HepG2 (cell line): Measurements from ENCODE around the gene KXD1. TPM values are rescaled to one million over a fixed set of nuclear protein-coding genes. Genes with fewer than 3 reads are reported as not detected.

Experiments
- BCL6 ChIP-seq: IDR thresholded peaks from 2 replicates; pipeline ENCODE4 v1.6.1; 2016; ENCODE audit warnings: missing genetic modification reagents, missing compliant biosample characterization
- CAMTA2 ChIP-seq: sonication (generic); formaldehyde crosslinking; IDR thresholded peaks from 2 replicates; pipeline ENCODE4 v1.4.0; 2020; ENCODE audit warnings: mild to moderate bottlenecking, missing genetic modification reagents, borderline replicate concordance
- ELF3 ChIP-seq: IDR thresholded peaks from 2 replicates; pipeline ENCODE4 v1.6.1; 2016; ENCODE audit warnings: missing genetic modification reagents, missing compliant biosample characterization
- FOXK1 ChIP-seq: sonication (generic); formaldehyde crosslinking; IDR thresholded peaks from 2 replicates; pipeline ENCODE4 v1.4.0; 2020; ENCODE audit warnings: low read depth, missing genetic modification reagents, borderline replicate concordance
- HMG20A ChIP-seq: IDR thresholded peaks from 2 replicates; pipeline ENCODE4 v1.6.1; 2016; ENCODE audit warnings: borderline replicate concordance
- MEF2D ChIP-seq: sonication (generic); formaldehyde crosslinking; IDR thresholded peaks from 2 replicates; pipeline ENCODE4 v1.5.1; 2020; ENCODE audit warnings: mild to moderate bottlenecking, missing genetic modification reagents
- MLX ChIP-seq: IDR thresholded peaks from 2 replicates; pipeline ENCODE4 v1.6.1; 2016
- MXI1 ChIP-seq: IDR thresholded peaks from 3 replicates; pipeline ENCODE4 v1.6.1; 2012; ENCODE audit warnings: low read depth, low read length, inconsistent platforms, borderline replicate concordance
- MYC ChIP-seq: sonication (generic); formaldehyde crosslinking; IDR thresholded peaks from 2 replicates; pipeline ENCODE4 v1.9.0; 2021; ENCODE audit warnings: missing genetic modification reagents, borderline replicate concordance
- POLR2A ChIP-seq, 2 experiments: IDR thresholded peaks; 2 replicates each; pipeline ENCODE4 v1.6.1; 2011; ENCODE audit warnings: low read depth in 2 of 2, low read length in 2 of 2, mild to moderate bottlenecking in 1 of 2, moderate library complexity in 1 of 2; ENCODE audit not compliant: insufficient read depth in 1 of 2
- SOX6 ChIP-seq, 2 experiments: fragments of 450-650 bp in 1 of 2; sonication (generic) in 1 of 2; formaldehyde crosslinking in 1 of 2; IDR thresholded peaks; 2 replicates each; pipeline versions ENCODE4 v1.4.0 to v1.6.1; 2017 to 2020; ENCODE audit warnings: antibody characterized with exemption in 1 of 2, mild to moderate bottlenecking in 1 of 2, missing genetic modification reagents in 1 of 2
- STAG1 ChIP-seq: sonication (generic); formaldehyde crosslinking; IDR thresholded peaks from 2 replicates; pipeline ENCODE4 v1.4.0; 2020; ENCODE audit warnings: missing genetic modification reagents
- TFAP4 ChIP-seq: sonication (generic); IDR thresholded peaks from 2 replicates; pipeline ENCODE4 v1.6.1; 2016; ENCODE audit warnings: low read depth, borderline replicate concordance
- ZNF556 ChIP-seq: sonication (generic); formaldehyde crosslinking; IDR thresholded peaks from 2 replicates; pipeline ENCODE4 v1.4.0; 2020; ENCODE audit warnings: mild to moderate bottlenecking, missing genetic modification reagents, borderline replicate concordance
- ZNF775 ChIP-seq: sonication (generic); formaldehyde crosslinking; IDR thresholded peaks from 2 replicates; pipeline ENCODE4 v1.4.0; 2020; ENCODE audit warnings: missing genetic modification reagents, mild to moderate bottlenecking, moderate library complexity, borderline replicate concordance
- ZXDC ChIP-seq: sonication (generic); formaldehyde crosslinking; IDR thresholded peaks from 2 replicates; pipeline ENCODE4 v1.5.0; 2020; ENCODE audit warnings: mild to moderate bottlenecking, missing genetic modification reagents
- polyA plus RNA-seq, 8 experiments: library from polyadenylated mRNA; depleted of rRNA in 3 of 8; stranded (reverse) in 7 of 8; unstranded in 1 of 8; fragments of >200 nt; fragmentation: Illumina TruSeq in 4 of 8; extraction: Trizol in 4 of 8; gene quantifications; 2 replicates each; pipeline versions ENCODE4 v1.2.1 to v1.2.3, GENCODE V29; 2011 to 2016; ENCODE audit warnings: low read depth in 4 of 8, missing spikeins in 1 of 8, mixed read lengths in 1 of 8; ENCODE audit not compliant: insufficient read depth in 1 of 8
- total RNA-seq, 5 experiments: library from RNA; depleted of rRNA; stranded (reverse); fragments of >200 nt; fragmentation: Illumina TruSeq; extraction: Trizol; gene quantifications; 2 replicates each; pipeline ENCODE4 v1.2.3, GENCODE V29; 2016; ENCODE audit warnings: low read depth in 1 of 5
- TF ChIP-seq, protein P1 (sequence below): IDR thresholded peaks from 2 replicates; pipeline ENCODE4 v1.4.0; 2020; ENCODE audit warnings: mild to moderate bottlenecking, missing genetic modification reagents
- TF ChIP-seq, protein P2 (sequence below): sonication (generic); formaldehyde crosslinking; IDR thresholded peaks from 2 replicates; pipeline ENCODE4 v1.4.0; 2020; ENCODE audit warnings: mild to moderate bottlenecking, low read depth, missing genetic modification reagents

KXD1 gene
- total and polyA plus RNA-seq, 2 of the 13 experiments (the other 11 are each of a cell fraction or from before 2014, with no cell fraction given) = 44.6 to 143 TPM

DNA sequence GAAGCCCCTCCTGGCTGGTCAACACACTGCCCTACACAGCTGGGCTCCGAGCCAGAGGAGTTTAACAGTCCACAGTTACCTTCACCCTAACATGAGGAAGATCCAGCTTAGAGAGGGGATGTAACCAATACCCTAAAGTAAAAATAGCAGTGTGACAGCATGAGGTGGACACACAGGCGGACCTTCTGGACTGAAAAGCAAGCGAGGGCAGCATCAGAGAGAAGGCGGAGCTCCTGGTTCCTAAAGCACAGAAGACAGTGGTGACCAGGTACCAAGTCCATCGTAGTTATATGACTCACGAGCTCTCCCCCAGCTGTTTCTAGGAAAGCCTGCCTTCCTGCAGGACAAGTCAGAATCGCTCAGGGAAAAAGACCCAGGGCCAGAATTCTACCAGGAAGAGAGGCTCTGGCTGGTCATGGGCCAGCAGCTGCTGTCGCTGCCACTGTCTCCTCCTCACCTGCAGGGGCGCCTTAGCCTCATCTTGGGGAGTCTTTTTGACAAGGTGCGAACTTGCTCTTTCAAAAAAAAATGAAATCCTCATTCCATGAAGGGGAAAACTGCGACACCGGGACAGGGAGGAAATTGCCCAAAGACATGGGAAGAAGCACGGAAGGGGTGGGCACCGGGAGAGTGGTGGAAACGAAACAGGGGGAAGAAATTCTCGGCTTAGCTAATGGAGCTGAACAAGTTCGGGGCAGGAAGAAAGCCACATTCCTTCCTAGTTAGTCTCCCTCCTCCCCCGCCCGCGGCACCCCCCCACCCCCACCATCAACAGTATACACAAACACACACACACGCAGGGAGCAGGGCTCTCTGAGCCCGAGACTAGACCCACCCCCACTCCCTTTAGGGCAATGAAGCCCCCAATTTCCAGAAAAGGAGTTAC lies 37.5 kb upstream of the KXD1 start (continued):
- TF ChIP-seq MLX (CRISPR knock-in tag) = peak; percentile 59; the same call in 1 of the 2 replicates
- TF ChIP-seq, protein P1, sequence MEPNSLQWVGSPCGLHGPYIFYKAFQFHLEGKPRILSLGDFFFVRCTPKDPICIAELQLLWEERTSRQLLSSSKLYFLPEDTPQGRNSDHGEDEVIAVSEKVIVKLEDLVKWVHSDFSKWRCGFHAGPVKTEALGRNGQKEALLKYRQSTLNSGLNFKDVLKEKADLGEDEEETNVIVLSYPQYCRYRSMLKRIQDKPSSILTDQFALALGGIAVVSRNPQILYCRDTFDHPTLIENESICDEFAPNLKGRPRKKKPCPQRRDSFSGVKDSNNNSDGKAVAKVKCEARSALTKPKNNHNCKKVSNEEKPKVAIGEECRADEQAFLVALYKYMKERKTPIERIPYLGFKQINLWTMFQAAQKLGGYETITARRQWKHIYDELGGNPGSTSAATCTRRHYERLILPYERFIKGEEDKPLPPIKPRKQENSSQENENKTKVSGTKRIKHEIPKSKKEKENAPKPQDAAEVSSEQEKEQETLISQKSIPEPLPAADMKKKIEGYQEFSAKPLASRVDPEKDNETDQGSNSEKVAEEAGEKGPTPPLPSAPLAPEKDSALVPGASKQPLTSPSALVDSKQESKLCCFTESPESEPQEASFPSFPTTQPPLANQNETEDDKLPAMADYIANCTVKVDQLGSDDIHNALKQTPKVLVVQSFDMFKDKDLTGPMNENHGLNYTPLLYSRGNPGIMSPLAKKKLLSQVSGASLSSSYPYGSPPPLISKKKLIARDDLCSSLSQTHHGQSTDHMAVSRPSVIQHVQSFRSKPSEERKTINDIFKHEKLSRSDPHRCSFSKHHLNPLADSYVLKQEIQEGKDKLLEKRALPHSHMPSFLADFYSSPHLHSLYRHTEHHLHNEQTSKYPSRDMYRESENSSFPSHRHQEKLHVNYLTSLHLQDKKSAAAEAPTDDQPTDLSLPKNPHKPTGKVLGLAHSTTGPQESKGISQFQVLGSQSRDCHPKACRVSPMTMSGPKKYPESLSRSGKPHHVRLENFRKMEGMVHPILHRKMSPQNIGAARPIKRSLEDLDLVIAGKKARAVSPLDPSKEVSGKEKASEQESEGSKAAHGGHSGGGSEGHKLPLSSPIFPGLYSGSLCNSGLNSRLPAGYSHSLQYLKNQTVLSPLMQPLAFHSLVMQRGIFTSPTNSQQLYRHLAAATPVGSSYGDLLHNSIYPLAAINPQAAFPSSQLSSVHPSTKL (CRISPR knock-in tag) = peak; percentile 74
- TF ChIP-seq FOXK1 (CRISPR knock-in tag) = peak; percentile 47; the same call in 1 of the 2 replicates
- no peak for TF ChIP-seq ZNF775 (CRISPR knock-in tag)
- TF ChIP-seq POLR2A (IDR thresholded peaks at IDR 0.05; ENCODE audit: insufficient read depth in 1 of 2, low read depth in 2 of 2, low read length in 2 of 2) = peak; percentile 53 to 60; a peak in 2 of 4 replicates
- TF ChIP-seq STAG1 (CRISPR knock-in tag) = peak; percentile 47
- TF ChIP-seq ZXDC (CRISPR knock-in tag) = no peak
- TF ChIP-seq, protein P2, sequence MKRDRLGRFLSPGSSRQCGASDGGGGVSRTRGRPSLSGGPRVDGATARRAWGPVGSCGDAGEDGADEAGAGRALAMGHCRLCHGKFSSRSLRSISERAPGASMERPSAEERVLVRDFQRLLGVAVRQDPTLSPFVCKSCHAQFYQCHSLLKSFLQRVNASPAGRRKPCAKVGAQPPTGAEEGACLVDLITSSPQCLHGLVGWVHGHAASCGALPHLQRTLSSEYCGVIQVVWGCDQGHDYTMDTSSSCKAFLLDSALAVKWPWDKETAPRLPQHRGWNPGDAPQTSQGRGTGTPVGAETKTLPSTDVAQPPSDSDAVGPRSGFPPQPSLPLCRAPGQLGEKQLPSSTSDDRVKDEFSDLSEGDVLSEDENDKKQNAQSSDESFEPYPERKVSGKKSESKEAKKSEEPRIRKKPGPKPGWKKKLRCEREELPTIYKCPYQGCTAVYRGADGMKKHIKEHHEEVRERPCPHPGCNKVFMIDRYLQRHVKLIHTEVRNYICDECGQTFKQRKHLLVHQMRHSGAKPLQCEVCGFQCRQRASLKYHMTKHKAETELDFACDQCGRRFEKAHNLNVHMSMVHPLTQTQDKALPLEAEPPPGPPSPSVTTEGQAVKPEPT = no peak
- TF ChIP-seq SOX6 (IDR thresholded peaks at IDR 0.05) = no peak
- TF ChIP-seq SOX6 (CRISPR knock-in tag; IDR thresholded peaks at IDR 0.05) = peak; percentile 74
- no peak for TF ChIP-seq CAMTA2 (CRISPR knock-in tag)
- peak; percentile 32; the same call in 1 of the 2 replicates for TF ChIP-seq HMG20A (CRISPR knock-in tag)
- peak; percentile 99 for TF ChIP-seq BCL6
- peak; percentile 89 for TF ChIP-seq ELF3
- peak; percentile 97 for TF ChIP-seq TFAP4
- no peak; the same call in 1 of the 2 replicates for TF ChIP-seq MYC
- TF ChIP-seq MXI1 = peak; percentile 70; the same call in 1 of the 3 replicates
- no peak for TF ChIP-seq ZNF556 (CRISPR knock-in tag)
- TF ChIP-seq MEF2D (CRISPR knock-in tag) = peak; percentile 81
